ENCODE results near the gene NFIA. TPM values are rescaled to one million over a fixed set of nuclear protein-coding genes. Genes with fewer than 3 reads are reported as not detected.
A peak's percentile ranks its signal among the peaks of the same experiment; 100 is the strongest.

NFIA gene
- polyA plus RNA-seq, 1 donor = 9.6 TPM

DNA sequence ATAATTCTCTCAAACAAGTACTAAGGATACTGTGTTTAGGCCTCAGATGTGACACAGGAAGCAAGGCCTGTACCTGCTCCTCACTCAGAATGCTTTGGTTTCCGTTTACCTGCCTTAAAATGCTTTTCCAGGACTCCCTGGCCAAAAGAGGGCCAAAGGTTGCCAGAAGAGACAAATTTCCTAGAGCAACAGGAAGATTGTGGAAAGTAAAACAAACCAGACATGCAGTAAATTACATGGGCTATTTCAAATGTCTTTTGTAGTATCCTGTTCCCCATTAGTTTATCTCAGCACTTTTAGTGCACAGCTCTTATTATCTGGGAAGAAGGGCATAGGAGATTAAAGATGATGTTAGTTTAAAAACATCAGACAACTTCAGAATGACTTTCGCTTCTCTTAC lies 280.0 kb downstream of the NFIA start:
- no peak for DNase-seq
- peaks cover 16% of the 10 kb centered on the region for H3K36me3 ChIP-seq (ENCODE audit: control insufficient read depth, insufficient read depth, low read length)
- no peaks in the 10 kb centered on the region for H3K27me3 ChIP-seq (ENCODE audit: control insufficient read depth, insufficient read depth, low read length)
- no peak overlapping the region for H3K27ac ChIP-seq (ENCODE audit: low read length)
- no peak overlapping the region for H3K4me3 ChIP-seq (ENCODE audit: low read length)
- H3K4me1 ChIP-seq (ENCODE audit: control insufficient read depth, insufficient read depth, low read length) = no peaks in the 10 kb centered on the region
- 83% methylated on average over 1 of the region's 2 CpGs for WGBS (ENCODE audit: insufficient coverage, low lambda C conversion rate)
- no peaks in the 10 kb centered on the region for H3K9me3 ChIP-seq (ENCODE audit: control insufficient read depth, low read depth, low read length)

DNA sequence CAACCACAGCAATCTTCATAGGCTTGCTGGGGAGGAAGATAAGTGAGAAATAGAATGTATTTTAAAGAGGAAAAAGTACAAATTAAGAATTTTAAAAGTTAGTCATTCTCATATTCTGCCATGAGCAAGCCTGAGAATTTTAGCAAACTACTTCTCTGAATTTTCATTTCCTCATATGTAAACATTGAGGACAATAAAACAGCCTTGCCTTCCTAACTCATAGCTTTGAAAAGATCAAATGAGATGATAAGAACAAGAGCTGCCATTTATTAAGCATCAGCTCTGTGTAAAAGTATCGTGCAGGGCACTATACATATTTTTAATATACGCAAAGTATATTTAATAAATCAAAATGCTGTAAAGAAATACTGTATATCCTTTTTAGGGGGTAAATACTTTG lies 286.0 kb downstream of the NFIA start:
- no peaks in the 10 kb centered on the region for H3K4me1 ChIP-seq (ENCODE audit: control insufficient read depth, insufficient read depth, low read length)
- no peak overlapping the region for H3K4me3 ChIP-seq (ENCODE audit: low read length)
- peaks cover 7% of the 10 kb centered on the region for H3K36me3 ChIP-seq (ENCODE audit: control insufficient read depth, insufficient read depth, low read length)
- no peak for DNase-seq
- no peak overlapping the region for H3K27ac ChIP-seq (ENCODE audit: low read length)
- no peaks in the 10 kb centered on the region for H3K9me3 ChIP-seq (ENCODE audit: control insufficient read depth, low read depth, low read length)
- H3K27me3 ChIP-seq (ENCODE audit: control insufficient read depth, insufficient read depth, low read length) = no peaks in the 10 kb centered on the region
- no CpG with 5 or more reads among the region's 2 CpGs for WGBS (ENCODE audit: insufficient coverage, low lambda C conversion rate)

DNA sequence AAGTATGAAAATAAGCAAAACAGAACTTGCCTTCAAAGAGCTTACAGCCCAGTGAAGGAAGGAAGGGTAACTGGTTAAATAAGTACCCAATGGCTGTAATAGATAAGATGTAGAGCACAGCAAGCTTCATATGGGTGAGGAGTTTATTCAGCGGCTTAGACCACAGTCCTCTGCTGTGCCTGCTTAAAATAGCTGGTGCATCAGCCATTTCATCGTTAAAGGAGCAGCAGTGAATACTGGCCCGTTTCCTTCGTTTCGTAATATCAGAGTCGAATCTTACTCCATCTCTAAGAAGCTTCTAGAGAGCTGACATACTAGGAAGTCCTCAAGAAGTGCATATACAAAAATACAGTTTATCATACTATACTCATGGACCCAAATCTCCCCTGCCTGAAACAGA lies 286.5 kb downstream of the NFIA start:
- Histone ChIP-seq H3K36me3 (ENCODE audit: control insufficient read depth, insufficient read depth, low read length) (peaks cover 7% of the 10 kb centered on the region), H3K4me1 (ENCODE audit: control insufficient read depth, insufficient read depth, low read length) (no peaks in the 10 kb centered on the region), H3K4me3 (ENCODE audit: low read length) (no peak overlapping the region), H3K9me3 (ENCODE audit: control insufficient read depth, low read depth, low read length) (no peaks in the 10 kb centered on the region), H3K27me3 (ENCODE audit: control insufficient read depth, insufficient read depth, low read length) (no peaks in the 10 kb centered on the region), H3K27ac (ENCODE audit: low read length) (no peak overlapping the region)
- 93% methylated on average over 3 of the region's 6 CpGs for WGBS (ENCODE audit: insufficient coverage, low lambda C conversion rate)
- no peak for DNase-seq

DNA sequence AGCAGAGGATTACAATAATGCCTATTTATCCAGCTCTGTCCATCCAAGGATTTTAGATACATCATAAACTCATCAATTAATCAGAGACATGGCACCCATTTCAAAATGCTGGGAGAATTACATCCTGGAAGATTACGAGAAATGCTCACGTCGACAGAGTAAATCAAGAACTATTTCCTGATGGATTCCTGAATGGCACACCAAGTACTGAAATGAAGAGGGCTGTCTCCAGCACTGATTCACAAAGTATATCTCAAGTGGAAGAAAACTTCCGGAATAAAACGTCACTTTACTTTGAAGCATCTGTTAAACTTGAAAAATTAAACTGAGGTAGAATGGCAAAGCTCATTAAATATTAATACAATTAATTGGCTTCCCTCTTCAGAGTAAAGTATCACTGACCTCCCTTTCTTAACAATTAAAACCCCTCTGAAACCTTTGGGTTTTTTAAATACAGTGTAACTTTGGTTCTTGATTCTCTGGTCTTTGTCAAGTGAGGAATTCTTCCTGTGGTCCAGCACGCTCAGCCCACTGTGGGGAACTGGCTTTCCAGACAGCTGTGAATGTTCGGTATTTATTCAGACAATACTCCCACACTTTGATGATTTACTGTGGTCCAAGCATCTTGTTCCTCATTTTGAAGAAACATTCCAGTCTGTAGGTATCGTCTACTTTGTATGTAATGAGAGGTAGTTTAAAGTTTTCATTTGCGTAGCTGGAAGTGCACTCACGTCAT lies 288.0 kb downstream of the NFIA start:
- no peak for DNase-seq
- no peaks in the 10 kb centered on the region for H3K9me3 ChIP-seq (ENCODE audit: control insufficient read depth, low read depth, low read length)
- H3K4me1 ChIP-seq (ENCODE audit: control insufficient read depth, insufficient read depth, low read length) = no peaks in the 10 kb centered on the region
- no peak overlapping the region for H3K27ac ChIP-seq (ENCODE audit: low read length)
- WGBS (ENCODE audit: insufficient coverage, low lambda C conversion rate) = 96% methylated on average over 4 of the region's 10 CpGs
- peaks cover 5% of the 10 kb centered on the region for H3K36me3 ChIP-seq (ENCODE audit: control insufficient read depth, insufficient read depth, low read length)
- no peaks in the 10 kb centered on the region for H3K27me3 ChIP-seq (ENCODE audit: control insufficient read depth, insufficient read depth, low read length)
- no peak overlapping the region for H3K4me3 ChIP-seq (ENCODE audit: low read length)

DNA sequence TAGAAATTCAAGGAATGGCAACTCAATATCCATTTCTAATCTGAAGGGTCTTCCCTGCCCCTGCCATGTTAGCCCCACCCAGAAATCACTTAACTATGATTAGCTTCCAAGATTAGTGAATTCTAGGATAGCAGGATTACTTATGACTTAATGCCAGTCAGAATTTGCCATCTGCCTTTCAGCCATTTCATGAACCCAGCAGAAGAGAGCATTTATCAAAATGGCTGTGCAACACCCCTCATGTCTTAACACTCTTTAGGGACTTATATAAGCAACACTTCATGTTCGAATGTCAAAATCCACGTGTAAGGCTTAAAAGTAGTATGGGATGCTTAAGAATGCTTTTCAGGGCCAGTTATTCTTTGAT lies 288.5 kb downstream of the NFIA start:
- DNase-seq = no peak

DNA sequence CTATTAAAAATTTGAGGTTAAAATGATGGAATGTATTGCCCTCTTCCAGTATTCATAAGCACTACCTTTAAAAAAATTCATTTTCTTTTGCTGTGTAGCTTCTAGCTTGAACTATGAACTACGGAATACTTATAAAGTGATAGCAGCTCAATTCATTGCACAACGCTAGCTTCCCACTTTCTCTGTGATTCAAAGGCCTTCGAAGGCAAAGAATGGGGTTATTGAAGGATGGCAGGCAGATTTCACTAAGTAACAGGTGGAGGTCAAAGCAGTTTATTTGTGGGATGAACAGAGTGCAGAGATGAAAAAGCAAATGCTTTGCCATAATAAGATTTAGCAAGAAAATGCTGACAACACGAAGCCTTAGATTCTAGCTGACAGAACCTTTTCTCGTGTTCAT lies 290.6 kb downstream of the NFIA start:
- Histone ChIP-seq H3K4me1 (ENCODE audit: control insufficient read depth, insufficient read depth, low read length) (no peaks in the 10 kb centered on the region), H3K27me3 (ENCODE audit: control insufficient read depth, insufficient read depth, low read length) (no peaks in the 10 kb centered on the region), H3K4me3 (ENCODE audit: low read length) (no peak overlapping the region), H3K27ac (ENCODE audit: low read length) (no peak overlapping the region), H3K9me3 (ENCODE audit: control insufficient read depth, low read depth, low read length) (no peaks in the 10 kb centered on the region), H3K36me3 (ENCODE audit: control insufficient read depth, insufficient read depth, low read length) (peaks cover 3% of the 10 kb centered on the region)
- 85% methylated on average over 3 of the region's 5 CpGs for WGBS (ENCODE audit: insufficient coverage, low lambda C conversion rate)
- peak in 1 of 2 donors; percentile 20 for DNase-seq

More for the DNA sequence above, 288.5 kb downstream of the NFIA start:
- H3K36me3 ChIP-seq (ENCODE audit: control insufficient read depth, insufficient read depth, low read length) = peaks cover 5% of the 10 kb centered on the region
- no peaks in the 10 kb centered on the region for H3K4me1 ChIP-seq (ENCODE audit: control insufficient read depth, insufficient read depth, low read length)
- no CpG with 5 or more reads among the region's 2 CpGs for WGBS (ENCODE audit: insufficient coverage, low lambda C conversion rate)
- no peak overlapping the region for H3K27ac ChIP-seq (ENCODE audit: low read length)
- H3K9me3 ChIP-seq (ENCODE audit: control insufficient read depth, low read depth, low read length) = no peaks in the 10 kb centered on the region
- H3K27me3 ChIP-seq (ENCODE audit: control insufficient read depth, insufficient read depth, low read length) = no peaks in the 10 kb centered on the region
- no peak overlapping the region for H3K4me3 ChIP-seq (ENCODE audit: low read length)

DNA sequence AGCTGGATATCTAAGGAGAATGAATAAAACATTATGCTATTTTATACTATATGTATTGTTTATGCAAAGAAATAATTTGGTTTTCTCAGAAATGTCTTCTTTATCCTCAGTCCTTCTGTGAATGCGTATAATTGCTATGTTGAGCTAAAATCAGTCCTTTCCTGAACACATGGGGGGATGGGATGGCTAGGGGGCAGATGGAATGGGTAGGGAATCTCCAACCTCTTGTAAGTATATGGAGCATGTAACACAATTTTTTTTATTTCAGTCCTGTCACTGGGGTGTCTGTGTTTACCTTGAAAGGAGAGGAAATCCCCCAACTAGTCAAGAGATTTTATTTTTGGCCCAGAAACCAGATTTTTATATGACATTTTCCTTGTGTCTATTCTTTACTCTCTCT lies 291.8 kb downstream of the NFIA start:
- WGBS (ENCODE audit: insufficient coverage, low lambda C conversion rate) = no CpG with 5 or more reads among the region's 1 CpG
- no peak overlapping the region for H3K4me3 ChIP-seq (ENCODE audit: low read length)
- H3K27ac ChIP-seq (ENCODE audit: low read length) = no peak overlapping the region
- no peak for DNase-seq
- no peaks in the 10 kb centered on the region for H3K9me3 ChIP-seq (ENCODE audit: control insufficient read depth, low read depth, low read length)
- H3K27me3 ChIP-seq (ENCODE audit: control insufficient read depth, insufficient read depth, low read length) = no peaks in the 10 kb centered on the region
- peaks cover 3% of the 10 kb centered on the region for H3K36me3 ChIP-seq (ENCODE audit: control insufficient read depth, insufficient read depth, low read length)
- H3K4me1 ChIP-seq (ENCODE audit: control insufficient read depth, insufficient read depth, low read length) = no peaks in the 10 kb centered on the region

DNA sequence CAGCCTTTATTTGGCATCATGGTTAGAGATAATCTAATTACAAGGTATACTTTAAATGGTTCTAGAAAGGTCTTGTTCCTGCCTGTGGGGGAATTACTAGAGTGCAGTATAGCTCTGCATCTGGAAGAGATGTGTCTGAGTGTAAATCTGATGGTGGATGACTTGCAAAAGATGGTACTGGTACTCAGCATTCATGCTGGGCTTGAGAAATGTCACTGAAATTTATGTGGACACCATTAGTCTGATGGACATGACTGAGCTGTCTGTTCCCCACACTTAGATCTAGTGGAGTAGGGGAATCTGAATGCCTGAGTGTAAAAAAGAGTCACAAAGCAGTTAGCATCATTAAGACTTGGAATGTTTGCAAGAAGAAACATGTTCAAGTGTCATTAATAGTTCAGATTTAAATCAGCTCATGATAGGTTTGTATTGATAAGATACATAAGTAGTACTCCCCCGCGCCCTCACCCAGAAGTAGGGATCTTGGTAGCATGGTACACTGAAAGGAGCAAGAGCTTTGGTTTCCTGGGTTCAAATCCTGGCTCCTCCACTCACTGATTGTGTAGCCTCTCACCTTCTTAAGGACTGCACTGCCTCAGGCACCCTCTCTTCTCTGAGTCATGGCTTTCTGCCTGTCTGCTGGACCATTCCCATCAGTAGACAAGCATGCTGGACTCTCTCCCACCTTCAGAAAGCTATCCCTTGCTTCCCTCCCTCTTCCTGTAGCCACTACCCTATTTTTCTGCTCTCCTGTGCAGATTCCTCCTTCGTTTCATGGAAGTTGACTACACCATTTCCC lies 292.9 kb downstream of the NFIA start:
- DNase-seq = no peak
- H3K9me3 ChIP-seq (ENCODE audit: control insufficient read depth, low read depth, low read length) = no peaks in the 10 kb centered on the region
- no peak overlapping the region for H3K27ac ChIP-seq (ENCODE audit: low read length)
- H3K36me3 ChIP-seq (ENCODE audit: control insufficient read depth, insufficient read depth, low read length) = peaks cover 3% of the 10 kb centered on the region
- whole genome bisulfite sequencing (ENCODE audit: insufficient coverage, low lambda C conversion rate) = 83% methylated on average over 1 of the region's 3 CpGs
- no peaks in the 10 kb centered on the region for H3K4me1 ChIP-seq (ENCODE audit: control insufficient read depth, insufficient read depth, low read length)
- no peaks in the 10 kb centered on the region for H3K27me3 ChIP-seq (ENCODE audit: control insufficient read depth, insufficient read depth, low read length)
- no peak overlapping the region for H3K4me3 ChIP-seq (ENCODE audit: low read length)

DNA sequence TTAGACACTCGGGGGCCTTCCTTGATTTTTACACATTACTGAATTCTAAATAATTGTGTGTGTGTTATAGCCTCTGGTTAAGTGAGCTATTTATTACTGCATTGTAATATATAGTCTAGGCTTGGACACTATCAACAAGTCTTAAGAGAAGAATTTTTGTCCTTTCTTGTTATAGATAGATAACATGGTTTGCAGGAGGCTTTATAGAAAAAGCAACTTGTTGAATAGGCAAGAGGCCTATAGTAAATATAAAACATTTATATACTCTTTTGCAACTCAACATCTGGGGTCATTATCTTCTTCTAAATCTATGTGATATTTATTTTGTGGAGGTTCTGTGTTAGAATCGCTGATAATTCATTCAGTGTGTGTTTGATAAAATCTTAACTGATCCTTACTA lies 293.8 kb downstream of the NFIA start:
- no peaks in the 10 kb centered on the region for H3K4me1 ChIP-seq (ENCODE audit: control insufficient read depth, insufficient read depth, low read length)
- H3K27me3 ChIP-seq (ENCODE audit: control insufficient read depth, insufficient read depth, low read length) = no peaks in the 10 kb centered on the region
- H3K4me3 ChIP-seq (ENCODE audit: low read length) = no peak overlapping the region
- H3K27ac ChIP-seq (ENCODE audit: low read length) = no peak overlapping the region
- no peaks in the 10 kb centered on the region for H3K36me3 ChIP-seq (ENCODE audit: control insufficient read depth, insufficient read depth, low read length)
- WGBS (ENCODE audit: insufficient coverage, low lambda C conversion rate) = no CpG with 5 or more reads among the region's 2 CpGs
- no peaks in the 10 kb centered on the region for H3K9me3 ChIP-seq (ENCODE audit: control insufficient read depth, low read depth, low read length)
- DNase-seq = no peak

DNA sequence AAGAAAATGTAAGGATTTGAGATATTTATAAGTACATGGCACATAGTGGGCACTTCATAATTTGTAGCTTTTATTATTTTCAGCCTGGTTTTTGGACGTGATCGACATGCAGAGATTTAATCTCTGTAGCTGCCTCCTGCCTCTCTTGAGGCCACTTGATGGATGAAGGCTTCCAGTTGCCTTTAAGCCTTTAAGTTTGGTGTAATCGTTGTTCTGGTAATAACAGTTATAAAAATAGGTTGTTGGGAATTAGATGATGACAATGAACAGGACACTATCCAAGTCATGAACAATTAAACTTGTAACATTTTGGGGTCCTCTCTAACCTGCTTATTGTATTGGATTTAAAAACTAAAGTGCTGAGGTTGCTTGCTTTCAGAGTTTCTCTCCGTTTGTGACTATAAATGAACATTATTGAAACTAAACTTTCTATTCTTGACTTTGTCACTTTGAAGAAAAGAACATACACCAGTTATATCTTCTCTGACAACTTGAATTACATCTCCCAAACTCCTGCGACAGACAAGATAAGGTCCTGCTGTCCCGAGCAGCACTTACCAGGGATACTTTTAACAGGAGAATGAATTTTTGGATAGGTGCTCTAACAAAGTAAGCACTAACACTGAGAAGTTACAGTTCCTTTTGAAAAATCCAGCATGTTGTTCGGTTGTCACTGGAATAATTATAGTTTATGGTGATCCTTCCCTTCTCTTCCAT lies 295.0 kb downstream of the NFIA start:
- 68% methylated on average over 4 of the region's 7 CpGs for WGBS (ENCODE audit: insufficient coverage, low lambda C conversion rate)
- Histone ChIP-seq H3K4me1 (ENCODE audit: control insufficient read depth, insufficient read depth, low read length) (no peaks in the 10 kb centered on the region), H3K36me3 (ENCODE audit: control insufficient read depth, insufficient read depth, low read length) (no peaks in the 10 kb centered on the region), H3K4me3 (ENCODE audit: low read length) (no peak overlapping the region), H3K27me3 (ENCODE audit: control insufficient read depth, insufficient read depth, low read length) (no peaks in the 10 kb centered on the region), H3K9me3 (ENCODE audit: control insufficient read depth, low read depth, low read length) (no peaks in the 10 kb centered on the region), H3K27ac (ENCODE audit: low read length) (no peak overlapping the region)
- no peak for DNase-seq

Data from large intestine (tissue), 3 donors.